Measurements from ENCODE around the gene MRAP2.

- TF ChIP-seq MXI1 (conservative IDR thresholded peaks at IDR 0.05; ENCODE audit: poor library complexity, severe bottlenecking), result no peak
- TF ChIP-seq CTCF (IDR thresholded peaks at IDR 0.05; ENCODE audit: poor library complexity, severe bottlenecking), result no peak
- no peak for TF ChIP-seq EP300 (conservative IDR thresholded peaks at IDR 0.05; ENCODE audit: poor library complexity, severe bottlenecking)
Observed at GRCh38 chr6:84021625-84022024, 11.9 kb upstream of the MRAP2 start.

All from neural cell (in vitro differentiated cells).